Uterus (tissue), 4 donors: Measurements from ENCODE around the gene BCR. TPM values are rescaled to one million over a fixed set of nuclear protein-coding genes. Genes with fewer than 3 reads are reported as not detected.

Experiments
- DNase-seq, 2 donors: peaks; one replicate each; pipeline ENCODE4 v3.0.0-alpha.2; 2019 to 2020
- H3K27ac ChIP-seq, 2 donors: fragments of 200-600 bp; sonication (generic); 1 replicate in 1 of 2; 2 replicates in 1 of 2; pipeline ENCODE4 v1.5.1; 2016 to 2018
- H3K27me3 ChIP-seq, 2 donors: fragments of 200-600 bp; sonication (generic); one replicate each; pipeline ENCODE4 v1.5.1; 2018 to 2019; ENCODE audit warnings: control low read depth in 1 of 2
- H3K36me3 ChIP-seq, 2 donors: fragments of 200-600 bp; sonication (generic); one replicate each; pipeline ENCODE4 v1.5.1; 2019; ENCODE audit warnings: control low read depth in 1 of 2
- H3K4me1 ChIP-seq, 2 donors: fragments of 200-600 bp; sonication (generic); one replicate each; pipeline ENCODE4 v1.5.1; 2018 to 2019; ENCODE audit warnings: control low read depth in 1 of 2
- H3K4me3 ChIP-seq, 2 donors: fragments of 200-600 bp; sonication (generic); 1 replicate in 1 of 2; 2 replicates in 1 of 2; pipeline ENCODE4 v1.5.1; 2018 to 2019; ENCODE audit warnings: mild to moderate bottlenecking in 1 of 2
- H3K9me3 ChIP-seq, 2 donors: fragments of 200-600 bp; sonication (generic); one replicate each; pipeline ENCODE4 v1.5.1; 2019; ENCODE audit warnings: control low read depth in 1 of 2
- POLR2A ChIP-seq, 2 donors: fragments of 450-650 bp; IDR thresholded peaks; one replicate each; pipeline ENCODE4 v1.6.1; 2016; ENCODE audit warnings: antibody characterized with exemption in 2 of 2, mild to moderate bottlenecking in 1 of 2, moderate library complexity in 1 of 2
- intact Hi-C: fragments of 100-400 bp; cut with DNase I; formaldehyde crosslinking; loops from one replicate; pipeline ENCODE4 v1.15.1; 2023; ENCODE audit warnings: low total_unique reads
- total RNA-seq, 4 donors: library from RNA; depleted of rRNA in 3 of 4; stranded (reverse); fragments of >200 nt in 3 of 4; gene quantifications; one replicate each; pipeline versions ENCODE4 v1.1.0 to v1.2.4, GENCODE V29; 2014 to 2023
- TF ChIP-seq, protein P1 (sequence below), 4 experiments: fragments of 200-600 bp in 2 of 4; fragments of 450-650 bp in 2 of 4; sonication (generic) in 2 of 4; IDR thresholded peaks; one replicate each; pipeline ENCODE4 v1.5.1; 2016 to 2019; ENCODE audit warnings: antibody characterized with exemption in 4 of 4, mild to moderate bottlenecking in 2 of 4, moderate library complexity in 1 of 4
- donor health status: DM: yes; HTN: yes; CAD: no.

Gene BCR
- total RNA-seq, 4 donors from 2014 or later = 10.6 to 93.3 (median 28.3) TPM

DNA sequence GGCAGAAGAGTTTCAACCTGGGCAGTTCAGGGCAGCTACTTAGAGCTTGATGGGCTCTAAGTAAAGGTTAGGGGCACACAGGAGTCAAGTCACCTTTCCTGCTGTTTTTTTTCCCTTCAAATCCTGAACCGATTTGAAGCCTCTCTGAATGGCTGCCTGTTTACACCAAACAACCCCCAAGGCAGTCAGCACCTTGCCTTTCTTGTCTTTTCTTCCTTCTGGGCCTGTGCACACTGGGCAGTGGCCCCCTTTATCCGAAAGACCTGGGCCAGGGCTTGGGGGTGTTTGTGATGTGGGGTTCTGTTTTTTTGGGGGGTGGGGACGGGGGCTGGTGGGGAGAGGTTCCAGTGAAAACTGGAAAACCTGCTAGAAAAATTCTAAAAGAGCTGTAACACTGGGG lies 42.8 kb upstream of the BCR start:
- H3K27me3 ChIP-seq = no peaks in the 10 kb centered on the region
- no peak overlapping the region for H3K27ac ChIP-seq
- H3K4me3 ChIP-seq = no peak overlapping the region
- DNase-seq = no peak
- no peaks in the 10 kb centered on the region for H3K4me1 ChIP-seq
- H3K9me3 ChIP-seq = no peaks in the 10 kb centered on the region
- no peaks in the 10 kb centered on the region for H3K36me3 ChIP-seq
- intact Hi-C loops = no loop called here
- TF ChIP-seq, protein P1, sequence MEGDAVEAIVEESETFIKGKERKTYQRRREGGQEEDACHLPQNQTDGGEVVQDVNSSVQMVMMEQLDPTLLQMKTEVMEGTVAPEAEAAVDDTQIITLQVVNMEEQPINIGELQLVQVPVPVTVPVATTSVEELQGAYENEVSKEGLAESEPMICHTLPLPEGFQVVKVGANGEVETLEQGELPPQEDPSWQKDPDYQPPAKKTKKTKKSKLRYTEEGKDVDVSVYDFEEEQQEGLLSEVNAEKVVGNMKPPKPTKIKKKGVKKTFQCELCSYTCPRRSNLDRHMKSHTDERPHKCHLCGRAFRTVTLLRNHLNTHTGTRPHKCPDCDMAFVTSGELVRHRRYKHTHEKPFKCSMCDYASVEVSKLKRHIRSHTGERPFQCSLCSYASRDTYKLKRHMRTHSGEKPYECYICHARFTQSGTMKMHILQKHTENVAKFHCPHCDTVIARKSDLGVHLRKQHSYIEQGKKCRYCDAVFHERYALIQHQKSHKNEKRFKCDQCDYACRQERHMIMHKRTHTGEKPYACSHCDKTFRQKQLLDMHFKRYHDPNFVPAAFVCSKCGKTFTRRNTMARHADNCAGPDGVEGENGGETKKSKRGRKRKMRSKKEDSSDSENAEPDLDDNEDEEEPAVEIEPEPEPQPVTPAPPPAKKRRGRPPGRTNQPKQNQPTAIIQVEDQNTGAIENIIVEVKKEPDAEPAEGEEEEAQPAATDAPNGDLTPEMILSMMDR (IDR thresholded peaks at IDR 0.05) = no peak

GRCh38 chr22:23137905-23138561 lies 42.3 kb upstream of the BCR start:
- intact Hi-C loops = no loop called here
- DNase-seq = no peak

DNA sequence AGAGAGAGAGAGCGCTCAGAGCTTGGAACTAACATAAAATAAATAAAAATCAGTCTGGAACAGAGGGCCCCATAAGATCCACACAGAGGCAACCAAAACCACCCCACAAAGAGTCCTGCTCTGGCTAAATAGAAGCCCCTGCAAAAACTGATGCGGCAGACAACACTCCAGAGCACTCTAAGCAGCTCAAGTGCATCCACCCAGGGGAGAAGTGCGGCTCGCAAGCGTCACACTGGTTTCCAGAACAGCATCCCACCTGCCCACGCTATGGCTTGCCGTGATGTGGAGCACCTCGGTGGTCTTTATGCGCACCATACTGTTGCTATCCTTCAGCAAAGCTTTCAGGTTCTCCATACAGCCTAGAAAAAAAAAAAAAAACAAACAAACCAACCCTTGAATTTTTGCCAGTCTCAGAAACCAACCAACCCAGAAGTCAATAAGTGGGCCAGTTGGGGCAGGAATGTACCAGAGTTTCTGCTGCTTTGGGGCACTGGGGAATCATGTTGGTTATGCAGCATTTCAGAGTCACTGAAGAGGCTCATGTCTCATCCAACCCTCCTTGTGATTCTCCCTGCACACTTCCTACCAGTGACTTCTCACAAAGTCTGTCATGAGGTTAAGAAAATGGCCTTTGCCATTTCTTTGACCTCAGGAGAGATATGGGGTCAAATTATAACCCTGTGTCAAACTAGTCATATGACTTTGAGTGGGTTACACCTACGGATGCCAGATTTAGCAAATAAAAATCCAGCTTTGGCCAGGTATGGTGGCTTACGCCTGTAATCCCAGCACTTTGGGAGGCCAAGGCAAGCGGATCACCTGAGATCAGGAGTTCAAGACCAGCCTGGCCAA lies 41.5 kb upstream of the BCR start:
- Histone ChIP-seq H3K27ac (no peak overlapping the region), H3K4me1 (no peaks in the 10 kb centered on the region), H3K36me3 (no peaks in the 10 kb centered on the region), H3K4me3 (no peak overlapping the region), H3K9me3 (no peaks in the 10 kb centered on the region), H3K27me3 (no peaks in the 10 kb centered on the region)
- intact Hi-C loops = no loop called here
- no peak for TF ChIP-seq POLR2A (IDR thresholded peaks at IDR 0.05)
- TF ChIP-seq, protein P1 (IDR thresholded peaks at IDR 0.05) = no peak
- no peak for DNase-seq

More at GRCh38 chr22:23137905-23138561, 42.3 kb upstream of the BCR start:
- Histone ChIP-seq H3K9me3 (no peaks in the 10 kb centered on the region), H3K4me1 (no peaks in the 10 kb centered on the region), H3K36me3 (no peaks in the 10 kb centered on the region), H3K27ac (no peak overlapping the region), H3K4me3 (no peak overlapping the region), H3K27me3 (no peaks in the 10 kb centered on the region)
- TF ChIP-seq, protein P1 (IDR thresholded peaks at IDR 0.05) = no peak
- TF ChIP-seq POLR2A (IDR thresholded peaks at IDR 0.05) = no peak

DNA sequence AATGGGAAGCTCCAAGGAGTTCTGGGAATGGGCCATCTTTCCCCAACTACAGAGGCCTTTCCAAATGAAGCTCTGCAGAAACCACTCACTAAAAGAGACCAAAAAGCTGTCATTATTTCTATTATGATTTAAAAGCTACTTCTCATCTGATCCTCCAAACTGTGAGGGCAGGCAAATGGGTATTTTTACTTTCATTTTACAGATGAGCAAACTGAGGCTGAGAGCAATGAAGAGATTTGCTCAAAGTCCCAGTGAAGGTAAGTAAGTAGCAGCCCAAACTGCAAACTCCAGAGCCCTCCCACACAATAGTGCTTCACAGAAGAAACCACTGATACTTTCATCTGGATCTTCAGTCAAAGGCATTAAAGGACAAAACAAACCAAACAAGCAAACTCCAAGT lies 39.9 kb upstream of the BCR start:
- Histone ChIP-seq H3K27ac (no peak overlapping the region), H3K4me1 (no peaks in the 10 kb centered on the region), H3K4me3 (no peak overlapping the region), H3K9me3 (no peaks in the 10 kb centered on the region), H3K36me3 (no peaks in the 10 kb centered on the region), H3K27me3 (no peaks in the 10 kb centered on the region)
- no peak for DNase-seq
- intact Hi-C loops = loop anchor here (10.0 kb wide), 1 partner anchor 66 kb away; the partner anchor contains the start of gene GNAZ
- TF ChIP-seq, protein P1 (IDR thresholded peaks at IDR 0.05) = no peak
- TF ChIP-seq POLR2A (IDR thresholded peaks at IDR 0.05) = no peak

DNA sequence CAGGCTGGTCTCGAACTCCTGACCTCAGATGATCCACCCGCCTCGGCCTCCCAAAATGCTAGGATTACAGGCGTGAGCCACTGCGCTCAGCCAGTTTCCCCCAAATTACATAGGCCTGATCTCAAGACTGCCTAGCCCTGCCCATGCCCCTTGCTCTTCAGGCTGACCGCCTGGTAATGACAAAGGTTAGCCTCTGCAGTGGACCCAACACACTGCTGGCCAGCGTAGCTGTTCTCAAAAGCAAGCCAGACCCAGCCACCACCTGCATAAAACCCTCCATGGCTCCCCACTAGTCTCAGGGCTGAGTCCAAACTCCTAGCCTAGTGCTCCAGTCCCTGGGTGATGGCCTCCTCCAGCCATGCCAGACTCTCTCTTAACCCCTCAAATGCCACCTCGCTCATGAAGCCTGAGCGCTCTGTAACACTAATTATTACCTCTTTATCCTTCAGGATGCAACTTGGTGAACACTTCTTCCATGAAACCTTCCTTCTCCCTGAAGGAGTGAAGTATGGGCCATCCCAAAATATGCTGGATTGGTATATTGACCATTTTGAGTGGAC lies 37.7 kb upstream of the BCR start:
- Histone ChIP-seq H3K4me1 (no peaks in the 10 kb centered on the region), H3K27ac (no peak overlapping the region), H3K9me3 (no peaks in the 10 kb centered on the region), H3K27me3 (no peaks in the 10 kb centered on the region), H3K36me3 (no peaks in the 10 kb centered on the region), H3K4me3 (peak overlapping the region in 1 of 2 donors; percentile 18)
- no peak for DNase-seq
- TF ChIP-seq, protein P1 (IDR thresholded peaks at IDR 0.05) = no peak
- TF ChIP-seq POLR2A (IDR thresholded peaks at IDR 0.05) = no peak
- intact Hi-C loops = loop anchor here (10.0 kb wide), 1 partner anchor 68 kb away; the partner anchor contains the start of gene GNAZ
